HepG2 (cell line): ENCODE measurements around the gene WDR87. TPM values are rescaled to one million over a fixed set of nuclear protein-coding genes. Genes with fewer than 3 reads are reported as not detected.
A peak's percentile ranks its signal among the peaks of the same experiment; 100 is the strongest.

Source experiments
- ETV5 ChIP-seq: IDR thresholded peaks from 2 replicates; pipeline ENCODE4 v1.6.1; 2018; ENCODE audit warnings: missing biosample characterization, missing genetic modification reagents, inconsistent platforms, borderline replicate concordance
- FOSL2 ChIP-seq: sonication (generic); formaldehyde crosslinking; IDR thresholded peaks from 2 replicates; pipeline ENCODE4 v1.4.0; 2020; ENCODE audit warnings: missing genetic modification reagents
- FOXM1 ChIP-seq: sonication (generic); formaldehyde crosslinking; IDR thresholded peaks from 2 replicates; pipeline ENCODE4 v1.5.0; 2020; ENCODE audit warnings: missing genetic modification reagents
- KLF9 ChIP-seq: IDR thresholded peaks from 2 replicates; pipeline ENCODE4 v1.6.1; 2016; ENCODE audit warnings: low read depth
- NFATC3 ChIP-seq: sonication (generic); formaldehyde crosslinking; IDR thresholded peaks from 2 replicates; pipeline ENCODE4 v1.5.1; 2020; ENCODE audit warnings: mild to moderate bottlenecking, missing genetic modification reagents
- NR2F1 ChIP-seq, 2 experiments: fragments of 450-650 bp in 1 of 2; formaldehyde crosslinking in 1 of 2; IDR thresholded peaks; 2 replicates each; pipeline versions ENCODE4 v1.5.0 to v1.6.1; 2016 to 2020; ENCODE audit warnings: mild to moderate bottlenecking in 1 of 2, missing compliant biosample characterization in 1 of 2, missing genetic modification reagents in 1 of 2, moderate library complexity in 1 of 2
- NR2F6 ChIP-seq, 2 experiments: IDR thresholded peaks; 2 replicates each; pipeline ENCODE4 v1.6.1; 2016; ENCODE audit warnings: antibody characterized with exemption in 1 of 2, mild to moderate bottlenecking in 1 of 2
- POLR2AphosphoS5 ChIP-seq: IDR thresholded peaks from 2 replicates; pipeline ENCODE4 v1.6.1; 2012; ENCODE audit warnings: low read depth, low read length
- RFX1 ChIP-seq: fragments of 450-650 bp; IDR thresholded peaks from 2 replicates; pipeline ENCODE4 v1.6.1; 2017
- SRSF4 ChIP-seq: fragments of 200-400 bp; formaldehyde crosslinking; IDR thresholded peaks from one replicate; pipeline ENCODE4 v1.6.1; 2018; ENCODE audit warnings: mild to moderate bottlenecking, low read depth, low read length, moderate library complexity; ENCODE audit not compliant: poor library complexity, severe bottlenecking
- SUZ12 ChIP-seq: fragments of 150-350 bp; IDR thresholded peaks from 2 replicates; pipeline ENCODE4 v1.6.1; 2014; ENCODE audit warnings: low read depth, low read length
- TCF12 ChIP-seq, 2 experiments: fragments of 450-650 bp in 1 of 2; sonication (generic) in 1 of 2; formaldehyde crosslinking in 1 of 2; IDR thresholded peaks; 2 replicates each; pipeline versions ENCODE4 v1.6.1 to v1.8.0; 2017 to 2022; ENCODE audit warnings: antibody characterized with exemption in 1 of 2, mild to moderate bottlenecking in 1 of 2, missing genetic modification reagents in 1 of 2, moderate library complexity in 1 of 2
- TFAP4 ChIP-seq: sonication (generic); IDR thresholded peaks from 2 replicates; pipeline ENCODE4 v1.6.1; 2016; ENCODE audit warnings: low read depth, borderline replicate concordance
- ZFP41 ChIP-seq: sonication (generic); formaldehyde crosslinking; IDR thresholded peaks from 2 replicates; pipeline ENCODE4 v1.4.0; 2020; ENCODE audit warnings: mild to moderate bottlenecking, missing genetic modification reagents, borderline replicate concordance
- ZFY ChIP-seq: sonication (generic); formaldehyde crosslinking; IDR thresholded peaks from 2 replicates; pipeline ENCODE4 v1.4.0; 2020; ENCODE audit warnings: missing genetic modification reagents
- ZNF614 ChIP-seq: IDR thresholded peaks from 2 replicates; pipeline ENCODE4 v1.6.1; 2018; ENCODE audit warnings: missing biosample characterization, missing genetic modification reagents, inconsistent platforms, borderline replicate concordance
- ZNF724P ChIP-seq: sonication (generic); formaldehyde crosslinking; IDR thresholded peaks from 2 replicates; pipeline ENCODE4 v1.8.0; 2022; ENCODE audit warnings: missing genetic modification reagents, borderline replicate concordance
- ZNF788 ChIP-seq: sonication (generic); formaldehyde crosslinking; IDR thresholded peaks from 2 replicates; pipeline ENCODE4 v1.5.0; 2020; ENCODE audit warnings: mild to moderate bottlenecking, missing genetic modification reagents, borderline replicate concordance
- ZSCAN21 ChIP-seq: sonication (generic); formaldehyde crosslinking; IDR thresholded peaks from 2 replicates; pipeline ENCODE4 v1.8.0; 2022; ENCODE audit warnings: mild to moderate bottlenecking, missing genetic modification reagents, moderate library complexity, borderline replicate concordance
- ZSCAN29 ChIP-seq: sonication (generic); formaldehyde crosslinking; conservative IDR thresholded peaks from 2 replicates; pipeline ENCODE4 v1.4.0; 2020; ENCODE audit warnings: mild to moderate bottlenecking, missing genetic modification reagents
- polyA plus RNA-seq, 8 experiments: library from polyadenylated mRNA; depleted of rRNA in 3 of 8; stranded (reverse) in 7 of 8; unstranded in 1 of 8; fragments of >200 nt; fragmentation: Illumina TruSeq in 4 of 8; extraction: Trizol in 4 of 8; gene quantifications; 2 replicates each; pipeline versions ENCODE4 v1.2.1 to v1.2.3, GENCODE V29; 2011 to 2016; ENCODE audit warnings: low read depth in 4 of 8, missing spikeins in 1 of 8, mixed read lengths in 1 of 8; ENCODE audit not compliant: insufficient read depth in 1 of 8
- total RNA-seq, 5 experiments: library from RNA; depleted of rRNA; stranded (reverse); fragments of >200 nt; fragmentation: Illumina TruSeq; extraction: Trizol; gene quantifications; 2 replicates each; pipeline ENCODE4 v1.2.3, GENCODE V29; 2016; ENCODE audit warnings: low read depth in 1 of 5
- TF ChIP-seq, protein P1 (sequence below): sonication (generic); formaldehyde crosslinking; IDR thresholded peaks from 2 replicates; pipeline ENCODE4 v1.5.0; 2020; ENCODE audit warnings: missing genetic modification reagents, mild to moderate bottlenecking, borderline replicate concordance
- TF ChIP-seq, protein P2 (sequence below): sonication (generic); formaldehyde crosslinking; IDR thresholded peaks from 2 replicates; pipeline ENCODE4 v1.8.1; 2022; ENCODE audit warnings: low read depth, mild to moderate bottlenecking, missing genetic modification reagents

The WDR87 gene
- total and polyA plus RNA-seq, 2 of the 13 experiments (the other 11 are each of a cell fraction or from before 2014, with no cell fraction given) = not detected

DNA sequence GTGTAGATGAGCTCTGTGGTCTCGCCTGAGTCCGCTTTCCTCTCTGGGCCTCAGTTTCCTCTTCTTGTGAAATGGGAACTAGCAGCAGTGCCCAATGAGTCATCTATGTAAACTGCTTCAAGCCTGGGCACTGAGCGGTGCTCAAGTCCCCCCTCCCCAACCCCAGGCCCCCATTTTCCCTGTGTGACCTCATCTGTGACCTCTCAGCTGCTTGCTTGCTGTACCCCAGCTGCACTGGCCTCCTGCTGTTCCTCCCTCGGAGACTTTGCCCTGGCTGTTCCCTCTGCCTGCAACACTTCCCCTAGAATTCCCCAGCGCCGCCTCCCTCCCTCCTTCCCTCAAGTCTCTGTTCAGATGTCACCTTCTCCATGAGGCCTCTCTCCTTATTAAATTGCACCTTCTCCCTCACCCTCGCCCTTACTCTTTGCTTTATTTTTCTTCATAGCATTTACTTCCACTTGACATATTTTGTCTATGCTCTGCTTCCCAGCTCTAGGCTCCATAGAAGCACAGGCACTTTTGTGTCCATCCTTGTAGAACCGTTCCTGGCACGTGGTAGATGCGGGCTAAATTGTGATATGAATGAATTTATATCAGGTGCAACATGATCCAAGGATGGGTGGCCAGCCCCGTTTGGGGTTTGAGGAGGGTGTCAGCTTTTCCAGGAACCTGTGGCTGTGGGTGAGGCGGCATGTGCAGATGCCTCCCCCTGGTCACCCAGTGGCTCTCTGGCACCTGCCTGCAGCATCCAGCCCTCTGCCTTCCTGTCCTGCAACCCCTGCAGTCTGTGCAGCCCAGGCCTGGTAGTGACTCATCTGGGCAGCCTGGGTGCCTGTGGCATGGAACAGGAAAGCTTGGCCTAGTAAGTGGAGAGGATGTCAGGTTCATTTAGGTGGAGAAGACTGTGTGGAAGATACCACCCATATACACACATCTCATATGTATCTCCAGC, 26.9 kb upstream of the WDR87 start (continued):
- 0 out of 4 replicates have a peak, but pooled peaks of 1 of the 2 experiments have one; percentile 23 for TF ChIP-seq NR2F1 (CRISPR knock-in tag; IDR thresholded peaks at IDR 0.05)
- no peak for TF ChIP-seq ETV5
- TF ChIP-seq FOSL2 = peak; percentile 81
- TF ChIP-seq TFAP4 = peak; percentile 39; the same call in 1 of the 2 replicates
- TF ChIP-seq ZSCAN29 (CRISPR knock-in tag) = no peak
- peak; percentile 49 for TF ChIP-seq NR2F6 (IDR thresholded peaks at IDR 0.05)
- TF ChIP-seq NR2F6 (CRISPR knock-in tag; IDR thresholded peaks at IDR 0.05) = peak; percentile 9; the same call in 1 of the 2 replicates
- 0 out of 2 replicates have a peak, but pooled peaks have one; percentile 33 for TF ChIP-seq ZFY (CRISPR knock-in tag)
- no peak for TF ChIP-seq ZSCAN21
- TF ChIP-seq ZFP41 (CRISPR knock-in tag) = no peak
- TF ChIP-seq RFX1 = no peak
- TF ChIP-seq POLR2AphosphoS5 = no peak
- TF ChIP-seq NFATC3 (CRISPR knock-in tag) = no peak
- no peak for TF ChIP-seq FOXM1
- 0 out of 2 replicates have a peak, but pooled peaks have one; percentile 6 for TF ChIP-seq ZNF724P
- peak; percentile 7; the same call in 1 of the 2 replicates for TF ChIP-seq ZNF614 (CRISPR knock-in tag)
- no peak for TF ChIP-seq KLF9 (CRISPR knock-in tag)
- no peak for TF ChIP-seq TCF12 (IDR thresholded peaks at IDR 0.05)
- no peak for TF ChIP-seq TCF12 (CRISPR knock-in tag; IDR thresholded peaks at IDR 0.05)
- no peak for TF ChIP-seq SRSF4
- TF ChIP-seq, protein P1, sequence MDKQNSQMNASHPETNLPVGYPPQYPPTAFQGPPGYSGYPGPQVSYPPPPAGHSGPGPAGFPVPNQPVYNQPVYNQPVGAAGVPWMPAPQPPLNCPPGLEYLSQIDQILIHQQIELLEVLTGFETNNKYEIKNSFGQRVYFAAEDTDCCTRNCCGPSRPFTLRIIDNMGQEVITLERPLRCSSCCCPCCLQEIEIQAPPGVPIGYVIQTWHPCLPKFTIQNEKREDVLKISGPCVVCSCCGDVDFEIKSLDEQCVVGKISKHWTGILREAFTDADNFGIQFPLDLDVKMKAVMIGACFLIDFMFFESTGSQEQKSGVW = no peak
- no peak for TF ChIP-seq SUZ12
- peak; percentile 33; the same call in 1 of the 2 replicates for TF ChIP-seq ZNF788 (CRISPR knock-in tag)
- TF ChIP-seq, protein P2, sequence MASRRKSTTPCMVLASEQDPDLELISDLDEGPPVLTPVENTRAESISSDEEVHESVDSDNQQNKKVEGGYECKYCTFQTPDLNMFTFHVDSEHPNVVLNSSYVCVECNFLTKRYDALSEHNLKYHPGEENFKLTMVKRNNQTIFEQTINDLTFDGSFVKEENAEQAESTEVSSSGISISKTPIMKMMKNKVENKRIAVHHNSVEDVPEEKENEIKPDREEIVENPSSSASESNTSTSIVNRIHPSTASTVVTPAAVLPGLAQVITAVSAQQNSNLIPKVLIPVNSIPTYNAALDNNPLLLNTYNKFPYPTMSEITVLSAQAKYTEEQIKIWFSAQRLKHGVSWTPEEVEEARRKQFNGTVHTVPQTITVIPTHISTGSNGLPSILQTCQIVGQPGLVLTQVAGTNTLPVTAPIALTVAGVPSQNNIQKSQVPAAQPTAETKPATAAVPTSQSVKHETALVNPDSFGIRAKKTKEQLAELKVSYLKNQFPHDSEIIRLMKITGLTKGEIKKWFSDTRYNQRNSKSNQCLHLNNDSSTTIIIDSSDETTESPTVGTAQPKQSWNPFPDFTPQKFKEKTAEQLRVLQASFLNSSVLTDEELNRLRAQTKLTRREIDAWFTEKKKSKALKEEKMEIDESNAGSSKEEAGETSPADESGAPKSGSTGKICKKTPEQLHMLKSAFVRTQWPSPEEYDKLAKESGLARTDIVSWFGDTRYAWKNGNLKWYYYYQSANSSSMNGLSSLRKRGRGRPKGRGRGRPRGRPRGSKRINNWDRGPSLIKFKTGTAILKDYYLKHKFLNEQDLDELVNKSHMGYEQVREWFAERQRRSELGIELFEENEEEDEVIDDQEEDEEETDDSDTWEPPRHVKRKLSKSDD (CRISPR knock-in tag) = 0 out of 2 replicates have a peak, but pooled peaks have one; percentile 7
